Measurements from ENCODE around the gene ADAMTSL4. TPM values are rescaled to one million over a fixed set of nuclear protein-coding genes. Genes with fewer than 3 reads are reported as not detected.
A peak's percentile ranks its signal among the peaks of the same experiment; 100 is the strongest.
"Not testable (repeated sequence)": the region's sequence is repeated elsewhere in the genome, so short reads cannot be mapped to it uniquely, and the experiment has no call there.

ADAMTSL4 gene
- total RNA-seq, 8 experiments from 2014 or later, result 0.75 to 45.8 (median 4.9) TPM

- H3K4me1 ChIP-seq (replicated peaks in 1 of 2), result peaks cover 39 to 56% of the 10 kb centered on the region in 2 donors
- no peak for ATAC-seq (replicated peaks in 6 of 8)
- H3K4me3 ChIP-seq, result no peak overlapping the region
- peak overlapping the region in 1 of 2 donors; percentile 81 for H3K27ac ChIP-seq
- WGBS, 10 experiments, result 25 to 99% (median 90%) methylated on average over 2 to 11 of the region's 12 CpGs; no CpG with 5 or more reads in 1 of the 10 experiments
- in situ Hi-C loops (cut with MboI; ENCODE audit: low pct_unique_long_range_greater_than_20kb in 2 of 9, low sequenced_read_pairs in 9 of 9, unreplicated experiment in 9 of 9), result loop anchor here in 1 of 9 experiments (25.0 kb wide), 1 partner anchor 104 kb away; no protein-coding TSS in a partner anchor
These were observed 17.6 kb downstream of the ADAMTSL4 start for GRCh38 chr1:150566589-150567340.

- H3K27ac ChIP-seq, result peak overlapping the region; percentile 18 to 81
- 0 to 71% (median 34%) methylated on average over 1 to 3 of the region's 3 CpGs; no CpG with 5 or more reads in 6 of the 10 experiments for WGBS, 10 experiments
- in situ Hi-C loops (cut with MboI; ENCODE audit: low pct_unique_long_range_greater_than_20kb in 2 of 9, low sequenced_read_pairs in 9 of 9, unreplicated experiment in 9 of 9), result loop anchor here in 1 of 9 experiments (25.0 kb wide), 1 partner anchor 105 kb away; no protein-coding TSS in a partner anchor
- H3K4me1 ChIP-seq (replicated peaks in 1 of 2), result peaks cover 34 to 53% of the 10 kb centered on the region in 2 donors
- H3K4me3 ChIP-seq, result peak overlapping the region in 3 of 5 donors; percentile 13 to 16 (median 15)
- ATAC-seq (replicated peaks in 6 of 8), result no peak
These were observed 18.1 kb downstream of the ADAMTSL4 start for GRCh38 chr1:150567341-150567716.

GRCh38 chr1:150567717-150568593, 18.7 kb downstream of the ADAMTSL4 start:
- 0 to 15% (median 2%) methylated on average over 1 to 10 of the region's 10 CpGs; no CpG with 5 or more reads in 1 of the 10 experiments for WGBS, 10 experiments
- H3K4me1 ChIP-seq (replicated peaks in 1 of 2), result peaks cover 28 to 47% of the 10 kb centered on the region in 2 donors
- in situ Hi-C loops (cut with MboI; ENCODE audit: low pct_unique_long_range_greater_than_20kb in 2 of 9, low sequenced_read_pairs in 9 of 9, unreplicated experiment in 9 of 9), result loop anchor here in 1 of 9 experiments (25.0 kb wide), 1 partner anchor 106 kb away; no protein-coding TSS in a partner anchor

GRCh38 chr1:150568594-150568966, 19.4 kb downstream of the ADAMTSL4 start:
- Histone ChIP-seq H3K4me1 (replicated peaks in 1 of 2) (peaks cover 24 to 40% of the 10 kb centered on the region in 2 donors), H3K27ac (peak overlapping the region; percentile 57 to 81), H3K4me3 (no peak overlapping the region)
- ATAC-seq (replicated peaks in 6 of 8), result peak in 4 of 8 experiments; percentile 0 to 11 (median 0)
- in situ Hi-C loops (cut with MboI; ENCODE audit: low pct_unique_long_range_greater_than_20kb in 2 of 9, low sequenced_read_pairs in 9 of 9, unreplicated experiment in 9 of 9), result loop anchor here in 1 of 9 experiments (25.0 kb wide), 1 partner anchor 106 kb away; no protein-coding TSS in a partner anchor

More at GRCh38 chr1:150567717-150568593, 18.7 kb downstream of the ADAMTSL4 start:
- peak overlapping the region; percentile 57 to 81 for H3K27ac ChIP-seq
- peak; percentile 1 to 91 (median 86) for ATAC-seq (replicated peaks in 6 of 8)
- H3K4me3 ChIP-seq, result peak overlapping the region in 3 of 5 donors; percentile 13 to 16 (median 15)

GRCh38 chr1:150572918-150573647, 23.9 kb downstream of the ADAMTSL4 start:
- H3K4me3 ChIP-seq, result no peak overlapping the region
- peaks cover 32 to 35% of the 10 kb centered on the region in 2 donors for H3K4me1 ChIP-seq (replicated peaks in 1 of 2)
- 13 to 100% (median 94%) methylated on average over 1 to 4 of the region's 4 CpGs for WGBS, 10 experiments
- H3K27ac ChIP-seq, result no peak overlapping the region
- in situ Hi-C loops (cut with MboI; ENCODE audit: low pct_unique_long_range_greater_than_20kb in 2 of 9, low sequenced_read_pairs in 9 of 9, unreplicated experiment in 9 of 9), result loop anchor here in 1 of 9 experiments (25.0 kb wide), 1 partner anchor 111 kb away; no protein-coding TSS in a partner anchor
- no peak for ATAC-seq (replicated peaks in 6 of 8)

- 80 to 100% (median 96%) methylated on average over 2 to 8 of the region's 13 CpGs; no CpG with 5 or more reads in 3 of the 10 experiments for WGBS, 10 experiments
- not testable (repeated sequence) for ATAC-seq (replicated peaks in 6 of 8); H3K27ac ChIP-seq; H3K4me3 ChIP-seq
- peaks cover 27 to 29% of the 10 kb centered on the region in 2 donors for H3K4me1 ChIP-seq (replicated peaks in 1 of 2)
- in situ Hi-C loops (cut with MboI; ENCODE audit: low pct_unique_long_range_greater_than_20kb in 2 of 9, low sequenced_read_pairs in 9 of 9, unreplicated experiment in 9 of 9), result loop anchor here in 1 of 9 experiments (25.0 kb wide), 1 partner anchor 111 kb away; no protein-coding TSS in a partner anchor
These were observed 24.5 kb downstream of the ADAMTSL4 start for GRCh38 chr1:150573648-150574071.

GRCh38 chr1:150574260-150575071, 25.3 kb downstream of the ADAMTSL4 start:
- ATAC-seq (replicated peaks in 6 of 8), result no peak
- H3K4me1 ChIP-seq (replicated peaks in 1 of 2), result peaks cover 19 to 21% of the 10 kb centered on the region in 2 donors
- H3K4me3 ChIP-seq, result peak overlapping the region in 1 of 5 donors; percentile 72
- in situ Hi-C loops (cut with MboI; ENCODE audit: low pct_unique_long_range_greater_than_20kb in 2 of 9, low sequenced_read_pairs in 9 of 9, unreplicated experiment in 9 of 9), result loop anchor here in 1 of 9 experiments (25.0 kb wide), 1 partner anchor 112 kb away; no protein-coding TSS in a partner anchor
- WGBS, 10 experiments, result 68 to 100% (median 92%) methylated on average over 2 to 6 of the region's 6 CpGs; no CpG with 5 or more reads in 2 of the 10 experiments
- no peak overlapping the region for H3K27ac ChIP-seq

- peak overlapping the region in 2 of 5 donors; percentile 72 to 84 for H3K4me3 ChIP-seq
- no peak overlapping the region for H3K27ac ChIP-seq
- no peak for ATAC-seq (replicated peaks in 6 of 8)
- in situ Hi-C loops (cut with MboI; ENCODE audit: low pct_unique_long_range_greater_than_20kb in 2 of 9, low sequenced_read_pairs in 9 of 9, unreplicated experiment in 9 of 9), result no loop called here
- peaks cover 16 to 20% of the 10 kb centered on the region in 2 donors for H3K4me1 ChIP-seq (replicated peaks in 1 of 2)
- 37 to 100% (median 79%) methylated on average over 2 to 4 of the region's 4 CpGs; no CpG with 5 or more reads in 2 of the 10 experiments for WGBS, 10 experiments
These were observed 25.9 kb downstream of the ADAMTSL4 start for GRCh38 chr1:150575072-150575489.

GRCh38 chr1:150575518-150576366, 26.5 kb downstream of the ADAMTSL4 start:
- H3K27ac ChIP-seq, result no peak overlapping the region

GRCh38 chr1:150576367-150576711, 27.1 kb downstream of the ADAMTSL4 start:
- WGBS, 10 experiments, result 0 to 44% (median 22%) methylated on average over 3 to 4 of the region's 4 CpGs
- in situ Hi-C loops (cut with MboI; ENCODE audit: low pct_unique_long_range_greater_than_20kb in 2 of 9, low sequenced_read_pairs in 9 of 9, unreplicated experiment in 9 of 9), result no loop called here
- no peak for ATAC-seq (replicated peaks in 6 of 8)
- Histone ChIP-seq H3K27ac (no peak overlapping the region), H3K4me3 (peak overlapping the region; percentile 72 to 96 (median 84)), H3K4me1 (replicated peaks in 1 of 2) (peaks cover 20 to 24% of the 10 kb centered on the region in 2 donors)

More at GRCh38 chr1:150575518-150576366, 26.5 kb downstream of the ADAMTSL4 start:
- H3K4me3 ChIP-seq, result peak overlapping the region; percentile 72 to 96 (median 84)
- in situ Hi-C loops (cut with MboI; ENCODE audit: low pct_unique_long_range_greater_than_20kb in 2 of 9, low sequenced_read_pairs in 9 of 9, unreplicated experiment in 9 of 9), result no loop called here
- H3K4me1 ChIP-seq (replicated peaks in 1 of 2), result peaks cover 20 to 24% of the 10 kb centered on the region in 2 donors
- ATAC-seq (replicated peaks in 6 of 8), result no peak
- 0 to 58% (median 40%) methylated on average over 1 of the region's 1 CpG; no CpG with 5 or more reads in 3 of the 10 experiments for WGBS, 10 experiments
